Measurements from ENCODE around the gene ST3GAL6. TPM values are rescaled to one million over a fixed set of nuclear protein-coding genes. Genes with fewer than 3 reads are reported as not detected.

Gene ST3GAL6
- total and polyA plus RNA-seq, 2 experiments from 2014 or later = 9.6 to 16.1 TPM

DNA sequence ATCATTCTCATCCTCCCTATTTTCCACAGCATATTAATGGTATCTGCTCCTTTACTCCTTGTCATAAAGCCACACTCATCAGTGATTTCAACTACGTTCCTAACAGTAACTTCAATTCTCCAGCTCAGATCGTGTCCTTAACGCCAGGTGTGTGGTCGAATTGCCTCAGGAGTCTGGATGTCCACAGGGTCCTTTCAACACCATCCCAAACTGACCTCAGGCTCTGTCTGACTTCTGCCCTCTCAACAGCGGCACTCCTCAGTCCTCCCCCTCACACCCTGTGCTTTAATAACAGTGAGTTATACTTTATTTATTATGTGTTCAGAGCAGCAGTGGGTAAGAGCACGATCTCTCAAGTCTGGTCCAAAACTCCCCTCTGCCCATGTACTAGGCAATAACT is 42.4 kb downstream of the ST3GAL6 start:
- no peaks in the 10 kb centered on the region for H3K79me2 ChIP-seq
- TF ChIP-seq EZH2 (IDR thresholded peaks at IDR 0.05; ENCODE audit: borderline replicate concordance) (no peak), EZH2phosphoT487 (IDR thresholded peaks at IDR 0.05; ENCODE audit: low read depth, severe bottlenecking, unreplicated experiment) (no peak), CTCF (IDR thresholded peaks at IDR 0.05; ENCODE audit: poor library complexity) (no peak)
- no peaks in the 10 kb centered on the region for H3K4me1 ChIP-seq (ENCODE audit: insufficient read depth)
- H3K36me3 ChIP-seq (replicated peaks; ENCODE audit: insufficient read depth, low read depth) = no peaks in the 10 kb centered on the region
- H3K9me2 ChIP-seq (replicated peaks; ENCODE audit: insufficient read depth) = no peaks in the 10 kb centered on the region
- 96% methylated on average over 6 of the region's 6 CpGs for WGBS (ENCODE audit: low lambda C conversion rate, missing lambda C conversion rate)
- H3K9me3 ChIP-seq (ENCODE audit: low read depth) = no peaks in the 10 kb centered on the region
- no peaks in the 10 kb centered on the region for H4K20me1 ChIP-seq (ENCODE audit: insufficient read depth, poor library complexity, severe bottlenecking)
- no peak for DNase-seq (ENCODE audit: low spot score)
- no peak overlapping the region for H3K4me3 ChIP-seq
- H3K27ac ChIP-seq = no peak overlapping the region
- no peaks in the 10 kb centered on the region for H3K27me3 ChIP-seq
- no peak overlapping the region for H3K4me2 ChIP-seq
- no peak overlapping the region for H2AFZ ChIP-seq

GRCh38 chr3:98806521-98806920 is 43.4 kb downstream of the ST3GAL6 start:
- no peaks in the 10 kb centered on the region for H3K4me1 ChIP-seq (ENCODE audit: insufficient read depth)
- H4K20me1 ChIP-seq (ENCODE audit: insufficient read depth, poor library complexity, severe bottlenecking) = no peaks in the 10 kb centered on the region
- no peak overlapping the region for H3K27ac ChIP-seq
- H3K4me2 ChIP-seq = no peak overlapping the region
- H3K4me3 ChIP-seq = no peak overlapping the region
- no peaks in the 10 kb centered on the region for H3K27me3 ChIP-seq
- no peak overlapping the region for H2AFZ ChIP-seq
- TF ChIP-seq EZH2phosphoT487 (IDR thresholded peaks at IDR 0.05; ENCODE audit: low read depth, severe bottlenecking, unreplicated experiment) = no peak
- no peak for TF ChIP-seq CTCF (IDR thresholded peaks at IDR 0.05; ENCODE audit: poor library complexity)
- TF ChIP-seq EZH2 (IDR thresholded peaks at IDR 0.05; ENCODE audit: borderline replicate concordance) = no peak
- H3K9me2 ChIP-seq (replicated peaks; ENCODE audit: insufficient read depth) = no peaks in the 10 kb centered on the region
- no peak for DNase-seq (ENCODE audit: low spot score)
- H3K79me2 ChIP-seq = no peaks in the 10 kb centered on the region
- no peaks in the 10 kb centered on the region for H3K36me3 ChIP-seq (replicated peaks; ENCODE audit: insufficient read depth, low read depth)
- 86% methylated on average over 1 of the region's 1 CpG for WGBS (ENCODE audit: low lambda C conversion rate, missing lambda C conversion rate)
- no peaks in the 10 kb centered on the region for H3K9me3 ChIP-seq (ENCODE audit: low read depth)

DNA sequence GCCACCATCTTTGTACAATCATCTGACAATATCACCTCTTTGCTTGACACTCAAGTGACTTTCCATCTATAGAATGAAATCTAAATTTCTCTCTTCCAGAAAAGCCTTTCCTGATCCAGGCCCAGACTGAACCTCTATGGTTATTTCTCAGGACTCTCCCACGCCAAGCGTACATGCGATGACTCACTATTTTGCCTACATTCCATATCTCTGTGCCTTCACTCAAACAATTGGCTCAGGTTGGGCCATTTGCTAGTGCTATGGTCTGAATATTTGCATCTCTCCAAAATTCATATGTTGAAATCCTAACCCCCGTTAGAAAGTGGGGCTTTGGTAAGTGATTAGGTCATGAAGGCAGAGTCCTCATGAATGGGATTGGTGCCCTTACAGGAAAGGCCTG is 43.9 kb downstream of the ST3GAL6 start:
- Histone ChIP-seq H4K20me1 (ENCODE audit: insufficient read depth, poor library complexity, severe bottlenecking) (no peaks in the 10 kb centered on the region), H3K4me1 (ENCODE audit: insufficient read depth) (no peaks in the 10 kb centered on the region), H3K36me3 (replicated peaks; ENCODE audit: insufficient read depth, low read depth) (no peaks in the 10 kb centered on the region), H3K4me2 (no peak overlapping the region), H2AFZ (no peak overlapping the region), H3K4me3 (no peak overlapping the region), H3K27ac (no peak overlapping the region), H3K9me2 (replicated peaks; ENCODE audit: insufficient read depth) (no peaks in the 10 kb centered on the region), H3K27me3 (no peaks in the 10 kb centered on the region), H3K79me2 (no peaks in the 10 kb centered on the region), H3K9me3 (ENCODE audit: low read depth) (no peaks in the 10 kb centered on the region)
- no peak for TF ChIP-seq EZH2phosphoT487 (IDR thresholded peaks at IDR 0.05; ENCODE audit: low read depth, severe bottlenecking, unreplicated experiment)
- no peak for TF ChIP-seq EZH2 (IDR thresholded peaks at IDR 0.05; ENCODE audit: borderline replicate concordance)
- no peak for TF ChIP-seq CTCF (IDR thresholded peaks at IDR 0.05; ENCODE audit: poor library complexity)
- DNase-seq (ENCODE audit: low spot score) = no peak
- 96% methylated on average over 4 of the region's 4 CpGs for WGBS (ENCODE audit: low lambda C conversion rate, missing lambda C conversion rate)

DNA sequence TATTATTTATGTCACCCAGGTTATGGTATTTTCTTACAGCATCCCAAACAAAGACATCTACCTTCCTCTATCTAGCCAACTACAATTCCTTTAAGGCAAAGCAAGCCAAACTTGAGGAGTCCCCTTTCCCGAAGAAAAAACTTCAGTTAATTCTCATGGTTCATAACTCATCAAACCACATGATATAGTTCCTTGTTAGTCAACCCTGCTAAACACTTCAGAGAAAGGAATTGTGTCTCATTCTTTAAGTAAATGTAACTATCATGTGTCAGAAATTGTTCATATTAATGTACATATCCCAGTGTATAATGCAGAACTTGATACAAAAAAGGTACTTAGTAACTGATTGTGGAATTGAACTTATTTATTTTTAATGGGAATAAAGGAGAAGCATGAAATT is 44.4 kb downstream of the ST3GAL6 start:
- H3K79me2 ChIP-seq = no peaks in the 10 kb centered on the region
- no peak overlapping the region for H3K4me2 ChIP-seq
- no peak overlapping the region for H3K27ac ChIP-seq
- no peaks in the 10 kb centered on the region for H4K20me1 ChIP-seq (ENCODE audit: insufficient read depth, poor library complexity, severe bottlenecking)
- H3K36me3 ChIP-seq (replicated peaks; ENCODE audit: insufficient read depth, low read depth) = no peaks in the 10 kb centered on the region
- H3K9me3 ChIP-seq (ENCODE audit: low read depth) = no peaks in the 10 kb centered on the region
- TF ChIP-seq CTCF (IDR thresholded peaks at IDR 0.05; ENCODE audit: poor library complexity) (no peak), EZH2phosphoT487 (IDR thresholded peaks at IDR 0.05; ENCODE audit: low read depth, severe bottlenecking, unreplicated experiment) (no peak), EZH2 (IDR thresholded peaks at IDR 0.05; ENCODE audit: borderline replicate concordance) (no peak)
- H3K4me3 ChIP-seq = no peak overlapping the region
- no peaks in the 10 kb centered on the region for H3K27me3 ChIP-seq
- no peaks in the 10 kb centered on the region for H3K9me2 ChIP-seq (replicated peaks; ENCODE audit: insufficient read depth)
- H3K4me1 ChIP-seq (ENCODE audit: insufficient read depth) = no peaks in the 10 kb centered on the region
- no peak overlapping the region for H2AFZ ChIP-seq
- DNase-seq (ENCODE audit: low spot score) = no peak
- WGBS (ENCODE audit: low lambda C conversion rate, missing lambda C conversion rate) = 100% methylated on average over 1 of the region's 1 CpG
